Measurements from ENCODE around the gene SPEN.
"Not testable (repeated sequence)": the region's sequence is repeated elsewhere in the genome, so short reads cannot be mapped to it uniquely, and the experiment has no call there.

SPEN gene

DNA sequence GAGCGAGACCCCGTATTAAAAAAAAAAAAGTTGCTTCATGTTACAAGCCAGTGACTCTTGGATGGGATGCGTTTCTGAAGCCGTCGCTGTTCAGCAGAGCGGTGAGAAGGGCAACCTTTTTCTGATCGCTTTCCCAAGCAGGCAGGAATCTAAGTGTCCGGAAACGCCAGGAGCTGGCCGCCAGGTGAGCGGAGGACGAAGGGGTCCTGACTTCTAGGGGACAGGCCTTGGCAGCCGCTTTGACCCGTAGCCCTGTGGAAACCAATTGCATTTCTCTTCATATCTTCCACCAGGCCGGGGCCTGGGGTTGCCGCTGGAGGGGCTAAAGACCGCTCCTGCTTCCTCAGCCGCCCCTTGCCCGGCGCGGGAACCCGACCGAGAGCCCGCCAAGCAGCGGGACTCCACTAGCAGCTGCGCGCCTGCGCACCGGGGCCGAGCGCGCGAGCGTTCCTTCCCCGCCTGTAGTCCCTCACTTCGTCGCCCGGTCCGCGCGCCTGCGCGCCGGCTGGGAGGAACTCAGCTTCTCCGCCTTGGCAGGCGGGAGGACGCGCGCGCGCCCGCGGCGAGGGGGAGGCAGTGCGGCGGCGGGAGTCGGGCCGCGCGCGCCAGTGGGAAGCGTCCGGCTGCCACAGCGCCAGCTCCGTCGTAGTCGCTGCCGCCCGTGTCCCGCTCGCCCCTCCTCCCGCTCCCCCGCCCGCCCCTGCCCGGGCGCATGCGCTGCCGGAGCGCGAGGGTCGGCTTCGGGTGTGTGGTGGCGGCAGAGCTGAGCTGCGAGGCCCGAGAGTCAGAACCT is at the start of gene SPEN:
Gene SPEN, plus strand, starts transcription at position 608 of the 793 bp plus-strand sequence. CDS start 361 bp downstream, outside the sequence.
- peak; percentile 99 for DNase-seq

DNA sequence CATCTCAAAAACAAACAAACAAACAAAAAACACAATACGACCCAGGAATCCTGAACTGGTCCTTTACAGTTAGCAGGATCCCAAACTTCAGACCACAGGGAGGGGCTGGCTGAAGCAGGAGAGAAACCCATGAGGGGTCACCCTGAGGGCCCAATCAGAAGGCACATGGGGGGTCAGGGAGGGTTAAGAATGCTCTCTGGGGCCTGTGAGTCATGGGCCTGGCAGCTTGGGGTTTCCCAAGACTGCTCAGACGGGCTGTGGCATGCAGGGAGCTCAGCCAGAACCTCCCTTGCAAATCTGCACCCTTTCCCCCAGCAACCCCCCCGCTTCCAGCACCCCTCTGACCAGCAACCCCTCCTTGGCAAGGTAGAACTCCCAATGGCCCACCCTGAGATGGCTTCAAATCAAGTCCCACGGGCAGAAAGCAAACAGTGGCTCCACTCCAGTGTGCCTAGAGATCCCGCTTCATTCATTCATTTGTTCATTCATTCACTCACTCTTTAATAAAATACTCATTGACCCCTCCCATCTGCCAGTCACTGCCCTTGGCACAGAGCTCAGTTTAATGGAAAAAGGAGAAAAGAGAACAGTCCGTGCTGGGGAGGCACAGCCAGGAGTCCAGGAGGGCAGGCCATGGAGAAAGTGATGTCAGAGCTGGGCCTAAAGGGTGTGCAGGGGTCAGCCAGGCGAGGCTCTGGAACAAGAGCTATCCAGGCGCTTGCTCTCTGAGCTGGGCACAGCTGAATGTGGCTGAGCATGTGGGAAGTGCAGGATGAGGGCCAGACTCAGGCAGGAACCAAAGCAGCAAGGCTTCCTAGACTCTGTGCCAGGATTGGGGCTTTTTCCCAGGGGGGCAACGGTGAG is 48.3 kb upstream of the SPEN start:
- peak; percentile 35 for DNase-seq

- no peak for DNase-seq
Observed at GRCh38 chr1:15799928-15800835, 47.3 kb upstream of the SPEN start.

DNA sequence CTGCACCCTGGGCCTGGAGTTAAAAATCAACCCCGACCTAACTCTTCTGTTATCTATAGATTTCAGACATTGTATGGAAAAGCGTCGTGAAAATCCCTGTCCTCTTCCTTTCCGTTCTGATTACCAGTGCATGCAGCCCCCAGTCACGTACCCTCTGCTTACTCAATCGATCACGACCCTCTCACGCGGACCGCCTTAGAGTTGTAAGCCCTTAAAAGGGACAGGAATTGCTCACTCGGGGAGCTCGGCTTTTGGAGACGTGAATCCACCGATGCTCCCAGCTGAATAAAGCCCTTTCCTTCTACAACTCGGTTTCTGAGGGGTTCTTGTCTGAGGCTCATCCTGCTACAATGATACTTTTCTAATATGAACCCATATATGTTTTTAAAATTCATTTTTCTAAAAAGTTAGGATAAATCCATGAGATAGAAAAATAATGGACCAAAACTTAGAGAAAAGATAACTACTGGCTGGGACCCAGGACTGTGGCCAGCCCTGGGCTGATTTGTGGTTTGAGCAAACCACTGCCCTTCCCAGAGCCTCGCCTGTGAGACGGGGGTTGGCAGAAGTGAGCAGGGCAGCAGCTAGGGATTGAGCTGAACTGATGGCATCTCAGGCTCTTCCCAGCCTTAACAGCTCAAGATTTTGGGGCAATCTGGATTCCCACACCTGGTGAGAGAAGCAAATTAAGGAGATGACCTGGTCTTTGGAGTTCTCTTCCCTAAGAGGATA is 45.1 kb upstream of the SPEN start:
- no peak for DNase-seq

GRCh38 chr1:15803380-15803779 is 44.1 kb upstream of the SPEN start:
- peak; percentile 17 for DNase-seq

- no peak for DNase-seq
Observed at GRCh38 chr1:15804060-15804459, 43.4 kb upstream of the SPEN start.

DNA sequence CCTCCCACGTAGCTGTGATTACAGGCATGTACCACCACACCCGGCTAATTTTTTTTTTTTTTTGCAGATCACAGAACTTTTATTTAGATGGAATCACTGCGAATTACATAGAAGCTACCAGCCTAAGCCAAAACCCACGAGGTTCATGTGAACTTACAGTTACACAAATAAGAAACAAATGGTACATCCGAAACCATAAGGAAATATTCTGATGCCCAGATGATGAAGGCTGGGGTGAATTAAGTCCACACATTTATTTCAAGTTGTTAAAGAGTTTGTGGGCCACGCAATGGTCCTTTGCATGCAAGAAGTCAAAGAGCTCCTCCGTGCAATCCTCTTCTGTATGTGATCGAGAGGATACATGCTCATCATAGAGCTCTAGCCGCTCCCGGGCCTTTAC is 40.4 kb upstream of the SPEN start:
- DNase-seq: no peak

DNA sequence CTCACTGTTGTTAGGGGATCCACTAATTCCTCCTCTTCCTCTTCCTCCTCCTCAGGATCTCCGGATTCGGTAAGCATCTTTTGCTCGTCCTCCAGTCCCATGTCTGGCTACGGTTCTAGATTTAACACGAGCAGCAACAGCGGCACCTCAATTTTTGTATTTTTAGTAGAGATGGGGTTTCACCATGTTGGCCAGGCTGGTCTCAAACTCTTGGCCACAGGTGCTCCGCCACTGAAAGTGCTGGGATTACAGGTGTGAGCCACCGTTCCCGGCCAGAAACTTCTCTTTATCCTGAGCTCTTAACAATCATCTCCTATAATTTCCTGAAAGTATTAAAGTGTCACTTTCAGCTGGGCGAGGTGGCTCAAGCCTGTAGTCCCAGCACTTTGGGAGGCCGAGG is 40.0 kb upstream of the SPEN start, which contains the start of gene UQCRHL:
Gene UQCRHL, minus strand, starts transcription at position 101 of the 400 bp plus-strand sequence. Its CDS starts 0 bp downstream, at position 101.
- not testable (repeated sequence) for DNase-seq

GRCh38 chr1:15808955-15809354 is 38.6 kb upstream of the SPEN start:
- no peak for DNase-seq

- DNase-seq: no peak
Observed at GRCh38 chr1:15810073-15810472, 37.4 kb upstream of the SPEN start.

DNA sequence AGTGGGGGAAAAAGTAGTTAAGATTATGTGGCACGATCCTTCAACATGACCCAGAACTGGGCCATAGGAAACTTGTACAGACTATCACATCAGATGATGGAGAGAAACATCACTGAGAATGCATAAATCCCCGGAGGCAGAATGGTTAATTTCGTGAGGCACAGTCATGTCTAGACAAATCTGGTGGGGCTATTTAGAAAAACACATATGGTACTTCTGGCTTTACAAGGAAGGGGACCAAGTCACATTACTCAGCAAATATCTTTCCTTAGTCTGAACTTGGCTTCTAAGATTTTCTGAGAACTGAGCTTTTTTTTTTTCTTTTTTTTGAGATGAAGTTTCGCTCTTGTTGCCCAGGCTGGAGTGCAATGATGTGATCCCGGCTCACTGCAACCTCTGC is 30.8 kb upstream of the SPEN start:
- DNase-seq: no peak

- DNase-seq: no peak
Observed at GRCh38 chr1:15820478-15820877, 27.0 kb upstream of the SPEN start.

- DNase-seq: no peak
Observed at GRCh38 chr1:15825800-15826199, 21.7 kb upstream of the SPEN start.

DNA sequence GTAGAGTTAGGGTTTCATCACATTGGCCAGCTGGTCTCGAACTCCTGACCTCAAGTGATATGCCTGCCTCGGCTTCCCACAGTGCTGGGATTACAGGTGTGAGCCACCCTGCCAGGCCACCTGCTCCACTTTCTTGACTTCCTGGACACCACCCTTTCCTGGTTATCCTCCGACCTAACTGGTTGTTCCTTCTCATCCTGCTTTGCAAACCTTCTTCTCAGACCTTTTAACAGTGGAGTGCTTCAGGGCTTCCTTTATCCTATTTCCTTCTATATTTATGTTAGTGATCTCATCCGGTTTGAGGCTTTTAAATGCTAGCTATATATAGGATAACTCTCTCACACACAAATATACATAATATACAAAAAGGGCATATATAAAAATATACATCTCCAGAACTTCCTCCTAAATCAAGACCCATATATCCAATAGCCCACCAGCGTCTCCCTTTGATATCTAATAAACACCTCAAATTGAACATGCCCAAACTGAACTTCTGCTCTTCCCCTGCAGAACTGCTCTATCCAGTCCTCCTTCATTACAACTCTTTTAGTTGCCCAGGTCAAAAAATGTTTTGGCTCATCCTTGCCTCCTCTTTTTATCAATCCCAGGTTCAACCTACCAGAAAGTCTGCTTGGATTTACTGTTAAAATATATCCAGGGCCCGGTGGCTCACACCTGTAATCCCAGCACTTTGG is 20.5 kb upstream of the SPEN start:
- DNase-seq: no peak

DNA sequence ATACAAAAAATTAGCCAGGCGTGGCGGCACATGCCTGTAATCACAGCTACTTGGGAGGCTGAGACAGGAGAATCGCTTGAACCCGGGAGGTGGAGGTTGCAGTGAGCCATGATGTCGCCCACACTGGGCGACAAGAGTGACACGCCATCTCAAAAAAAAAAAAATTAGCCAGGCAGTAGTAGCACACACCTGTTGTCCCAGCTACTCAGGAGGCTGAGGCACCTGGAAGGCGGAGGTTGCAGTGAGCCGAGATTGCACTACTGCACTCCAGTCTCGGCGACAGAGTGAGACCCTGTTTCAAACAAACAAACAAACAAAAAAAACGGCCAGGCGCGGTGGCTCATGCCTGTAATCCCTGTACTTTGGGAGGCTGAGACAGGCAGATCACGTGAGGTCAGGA is 19.9 kb upstream of the SPEN start:
- DNase-seq: not testable (repeated sequence)

GRCh38 chr1:15828931-15829330 is 18.6 kb upstream of the SPEN start:
- DNase-seq: not testable (repeated sequence)

DNA sequence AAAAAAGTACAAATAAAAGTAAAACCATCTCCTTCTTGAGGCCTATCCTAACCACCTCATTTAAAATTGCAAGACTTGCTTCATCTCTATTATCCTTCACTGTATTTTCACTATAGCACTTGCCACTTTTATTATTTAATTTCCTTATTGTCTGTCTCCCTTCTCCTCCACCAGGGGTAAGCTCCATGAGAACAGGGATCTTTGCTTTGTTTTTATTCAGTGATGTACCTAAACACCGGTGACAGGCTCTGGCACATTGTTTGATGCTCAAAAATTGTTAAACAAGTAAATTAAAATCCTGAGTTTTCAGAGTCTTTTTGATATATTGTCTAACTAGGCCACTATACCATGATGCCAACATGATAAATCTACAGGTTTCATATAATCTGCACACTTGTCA is 17.2 kb upstream of the SPEN start:
- no peak for DNase-seq

DNA sequence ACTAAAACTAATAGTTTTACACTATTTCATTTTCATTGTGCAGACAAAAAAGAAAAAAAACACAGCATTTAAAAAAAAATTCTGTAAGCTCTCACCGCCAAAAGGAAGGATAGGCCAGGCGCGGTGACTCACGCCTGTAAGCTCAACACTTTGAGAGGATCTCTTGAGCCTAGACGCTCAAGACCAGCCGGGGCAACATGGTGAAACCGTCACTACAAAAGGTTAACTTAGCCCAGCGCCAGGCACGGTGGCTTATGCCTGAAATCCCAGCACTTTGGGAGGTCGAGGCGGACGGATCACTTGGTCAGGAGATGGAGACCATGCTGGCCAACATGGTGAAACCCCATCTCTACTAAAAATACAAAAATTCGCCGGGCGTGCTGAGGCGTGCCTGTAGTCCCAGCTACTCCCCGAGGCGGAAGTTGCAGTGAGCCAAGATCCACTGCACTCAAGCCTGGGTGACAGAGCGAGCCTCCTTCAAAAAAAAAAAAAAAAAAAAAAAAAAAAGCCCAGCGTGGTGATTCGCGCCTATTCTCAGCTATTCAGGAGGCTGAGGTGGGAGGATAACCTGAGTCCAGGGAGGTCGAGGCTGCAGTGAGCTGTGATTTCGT is 14.3 kb upstream of the SPEN start:
- DNase-seq: peak; percentile 69

GRCh38 chr1:15833842-15834405 is 13.6 kb upstream of the SPEN start:
- DNase-seq: no peak

GRCh38 chr1:15834406-15835204 is 12.9 kb upstream of the SPEN start:
- peak; percentile 93 for DNase-seq
